GM12891 (cell line): ENCODE results near the gene SCAPER.

Source experiments
- POLR2A ChIP-seq: IDR thresholded peaks from 2 replicates; pipeline ENCODE4 v1.6.1; 2011; ENCODE audit warnings: low read depth, low read length, control low read depth
- POLR2AphosphoS5 ChIP-seq: IDR thresholded peaks from 2 replicates; pipeline ENCODE4 v1.6.1; 2011; ENCODE audit warnings: low read depth, low read length, control low read depth
- TAF1 ChIP-seq: IDR thresholded peaks from 2 replicates; pipeline ENCODE4 v1.6.1; 2011; ENCODE audit warnings: low read depth, low read length, control low read depth

- TF ChIP-seq POLR2A (no peak), TAF1 (no peak), POLR2AphosphoS5 (no peak)
Observed at GRCh38 chr15:76791511-76791910, 113.6 kb downstream of the SCAPER start.
